PFSK-1 (cell line): Measurements from ENCODE around the gene SPTBN1.

Experiments
- POLR2AphosphoS5 ChIP-seq: IDR thresholded peaks from 2 replicates; pipeline ENCODE4 v1.6.1; 2012; ENCODE audit warnings: low read depth, mild to moderate bottlenecking, control low read depth, low read length, moderate library complexity
- SIN3A ChIP-seq: IDR thresholded peaks from 2 replicates; pipeline ENCODE4 v1.6.1; 2012; ENCODE audit warnings: mild to moderate bottlenecking, low read length, moderate library complexity, borderline replicate concordance; ENCODE audit not compliant: insufficient read depth
- TAF1 ChIP-seq: IDR thresholded peaks from 2 replicates; pipeline ENCODE4 v1.6.1; 2012; ENCODE audit warnings: low read length, control low read depth, borderline replicate concordance; ENCODE audit not compliant: insufficient read depth

- no peak for TF ChIP-seq POLR2AphosphoS5
- TF ChIP-seq TAF1: no peak
- no peak for TF ChIP-seq SIN3A
Measured at GRCh38 chr2:54419855-54420523, 36.1 kb upstream of the SPTBN1 start.
